HEK293 (cell line): ENCODE results near the gene DIP2C.

Experiments
- CTCF ChIA-PET: fragments of 350-600 bp; formaldehyde crosslinking; extraction: SDS; loops from one replicate; lab custom pipeline; 2021; ENCODE audit warnings: antibody characterized with exemption; lab: Yijun Ruan, JAX
- POLR2A ChIA-PET: fragments of 300-600 bp; formaldehyde crosslinking; extraction: SDS; loops from one replicate; lab custom pipeline; 2020; ENCODE audit warnings: antibody characterized with exemption, inconsistent platforms; lab: Yijun Ruan, JAX
- H3K27ac ChIP-seq: fragments of 200-500 bp; sonication (Bioruptor generic); 2 replicates; pipeline ENCODE4 v1.5.1; 2014; ENCODE audit warnings: low read depth, low read length, control low read depth, inconsistent platforms; ENCODE audit errors: extremely low read depth
- H3K36me3 ChIP-seq, 2 experiments: fragments of 200-500 bp in 1 of 2; sonication (Bioruptor generic) in 1 of 2; 1 replicate in 1 of 2; 2 replicates in 1 of 2; pipeline ENCODE4 v1.5.1; 2014 to 2017; ENCODE audit warnings: inconsistent platforms in 2 of 2, low read length in 2 of 2; ENCODE audit not compliant: control insufficient read depth in 2 of 2, insufficient read depth in 1 of 2
- H3K4me1 ChIP-seq: fragments of 200-500 bp; sonication (Bioruptor generic); 2 replicates; pipeline ENCODE4 v1.5.1; 2014; ENCODE audit warnings: mild to moderate bottlenecking, low read length, inconsistent platforms; ENCODE audit not compliant: control insufficient read depth, insufficient read depth
- H3K4me3 ChIP-seq: 2 replicates; pipeline ENCODE4 v1.5.1; 2011; ENCODE audit warnings: low read depth, mild to moderate bottlenecking, control low read depth, low read length, moderate library complexity
- H3K9me3 ChIP-seq: fragments of 200-500 bp; sonication (Bioruptor generic); 2 replicates; pipeline ENCODE4 v1.5.1; 2014; ENCODE audit warnings: low read depth, low read length, inconsistent platforms; ENCODE audit not compliant: control insufficient read depth, insufficient read depth
- GFI1B ChIP-seq: fragments of 450-650 bp; formaldehyde crosslinking; IDR thresholded peaks from 2 replicates; pipeline ENCODE4 v1.5.1; 2016; ENCODE audit warnings: missing biosample characterization, missing genetic modification characterization
- HOXD13 ChIP-seq: sonication (generic); formaldehyde crosslinking; IDR thresholded peaks from 2 replicates; pipeline ENCODE4 v1.8.0; 2022; ENCODE audit warnings: missing genetic modification reagents, borderline replicate concordance
- PRDM1 ChIP-seq: fragments of 450-650 bp; formaldehyde crosslinking; IDR thresholded peaks from 2 replicates; pipeline ENCODE4; 2016; ENCODE audit warnings: missing biosample characterization, missing genetic modification characterization
- ZBTB11 ChIP-seq: fragments of 450-650 bp; formaldehyde crosslinking; conservative IDR thresholded peaks from 2 replicates; pipeline ENCODE4 v1.5.1; 2016; ENCODE audit warnings: low read depth, missing biosample characterization, missing genetic modification characterization
- ZBTB21 ChIP-seq: fragments of 450-650 bp; formaldehyde crosslinking; IDR thresholded peaks from 2 replicates; pipeline ENCODE4 v1.5.1; 2017; ENCODE audit warnings: missing biosample characterization, missing genetic modification characterization
- ZBTB7A ChIP-seq: fragments of 450-650 bp; formaldehyde crosslinking; IDR thresholded peaks from 2 replicates; pipeline ENCODE4 v1.5.1; 2016; ENCODE audit warnings: low read depth, missing biosample characterization, missing genetic modification characterization
- ZNF155 ChIP-seq: fragments of 450-650 bp; formaldehyde crosslinking; IDR thresholded peaks from 2 replicates; pipeline ENCODE4 v1.5.1; 2016; ENCODE audit warnings: missing biosample characterization, missing genetic modification characterization
- ZNF157 ChIP-seq: fragments of 450-650 bp; formaldehyde crosslinking; IDR thresholded peaks from 2 replicates; pipeline ENCODE4 v1.5.1; 2016; ENCODE audit warnings: missing biosample characterization, missing genetic modification characterization
- ZNF214 ChIP-seq: fragments of 450-650 bp; formaldehyde crosslinking; IDR thresholded peaks from 2 replicates; pipeline ENCODE4 v1.5.1; 2017; ENCODE audit warnings: missing biosample characterization, mild to moderate bottlenecking, missing genetic modification characterization, borderline replicate concordance
- ZNF280C ChIP-seq: fragments of 450-650 bp; formaldehyde crosslinking; IDR thresholded peaks from 2 replicates; pipeline ENCODE4 v1.5.1; 2016; ENCODE audit warnings: missing biosample characterization, missing genetic modification characterization
- ZNF292 ChIP-seq: fragments of 450-650 bp; formaldehyde crosslinking; IDR thresholded peaks from 2 replicates; pipeline ENCODE4 v1.5.1; 2016; ENCODE audit warnings: low read depth, missing biosample characterization, missing genetic modification characterization, borderline replicate concordance
- ZNF302 ChIP-seq: fragments of 450-650 bp; formaldehyde crosslinking; IDR thresholded peaks from 2 replicates; pipeline ENCODE4 v1.5.1; 2016; ENCODE audit warnings: missing biosample characterization, missing genetic modification characterization, low read depth
- ZNF585B ChIP-seq: fragments of 450-650 bp; formaldehyde crosslinking; IDR thresholded peaks from 2 replicates; pipeline ENCODE4 v1.5.1; 2016; ENCODE audit warnings: missing biosample characterization, missing genetic modification characterization
- ZNF624 ChIP-seq: fragments of 450-650 bp; formaldehyde crosslinking; IDR thresholded peaks from 2 replicates; pipeline ENCODE4 v1.5.1; 2017; ENCODE audit warnings: missing biosample characterization, missing genetic modification characterization
- ZNF629 ChIP-seq: fragments of 450-650 bp; formaldehyde crosslinking; IDR thresholded peaks from 2 replicates; pipeline ENCODE4 v1.5.1; 2017; ENCODE audit warnings: missing biosample characterization, missing genetic modification characterization
- ZNF670 ChIP-seq: fragments of 450-650 bp; formaldehyde crosslinking; IDR thresholded peaks from 2 replicates; pipeline ENCODE4 v1.5.1; 2016; ENCODE audit warnings: missing biosample characterization, missing genetic modification characterization, low read depth
- ZSCAN16 ChIP-seq: fragments of 450-650 bp; formaldehyde crosslinking; IDR thresholded peaks from 2 replicates; pipeline ENCODE4 v1.5.1; 2016; ENCODE audit warnings: missing biosample characterization, missing genetic modification characterization
- TF ChIP-seq, protein P1 (sequence below): fragments of 450-650 bp; formaldehyde crosslinking; IDR thresholded peaks from 2 replicates; pipeline ENCODE4 v1.5.1; 2016; ENCODE audit warnings: missing biosample characterization, missing genetic modification characterization
- TF ChIP-seq, protein P2 (sequence below): fragments of 450-650 bp; formaldehyde crosslinking; IDR thresholded peaks from 2 replicates; pipeline ENCODE4 v1.5.1; 2016; ENCODE audit warnings: missing biosample characterization, missing genetic modification characterization
- TF ChIP-seq, protein P3 (sequence below): fragments of 450-650 bp; formaldehyde crosslinking; IDR thresholded peaks from 2 replicates; pipeline ENCODE4 v1.5.1; 2016; ENCODE audit warnings: missing biosample characterization, missing genetic modification characterization

DIP2C gene

GRCh38 chr10:593901-594457 lies 95.5 kb downstream of the DIP2C start (continued):
- TF ChIP-seq, protein P1, sequence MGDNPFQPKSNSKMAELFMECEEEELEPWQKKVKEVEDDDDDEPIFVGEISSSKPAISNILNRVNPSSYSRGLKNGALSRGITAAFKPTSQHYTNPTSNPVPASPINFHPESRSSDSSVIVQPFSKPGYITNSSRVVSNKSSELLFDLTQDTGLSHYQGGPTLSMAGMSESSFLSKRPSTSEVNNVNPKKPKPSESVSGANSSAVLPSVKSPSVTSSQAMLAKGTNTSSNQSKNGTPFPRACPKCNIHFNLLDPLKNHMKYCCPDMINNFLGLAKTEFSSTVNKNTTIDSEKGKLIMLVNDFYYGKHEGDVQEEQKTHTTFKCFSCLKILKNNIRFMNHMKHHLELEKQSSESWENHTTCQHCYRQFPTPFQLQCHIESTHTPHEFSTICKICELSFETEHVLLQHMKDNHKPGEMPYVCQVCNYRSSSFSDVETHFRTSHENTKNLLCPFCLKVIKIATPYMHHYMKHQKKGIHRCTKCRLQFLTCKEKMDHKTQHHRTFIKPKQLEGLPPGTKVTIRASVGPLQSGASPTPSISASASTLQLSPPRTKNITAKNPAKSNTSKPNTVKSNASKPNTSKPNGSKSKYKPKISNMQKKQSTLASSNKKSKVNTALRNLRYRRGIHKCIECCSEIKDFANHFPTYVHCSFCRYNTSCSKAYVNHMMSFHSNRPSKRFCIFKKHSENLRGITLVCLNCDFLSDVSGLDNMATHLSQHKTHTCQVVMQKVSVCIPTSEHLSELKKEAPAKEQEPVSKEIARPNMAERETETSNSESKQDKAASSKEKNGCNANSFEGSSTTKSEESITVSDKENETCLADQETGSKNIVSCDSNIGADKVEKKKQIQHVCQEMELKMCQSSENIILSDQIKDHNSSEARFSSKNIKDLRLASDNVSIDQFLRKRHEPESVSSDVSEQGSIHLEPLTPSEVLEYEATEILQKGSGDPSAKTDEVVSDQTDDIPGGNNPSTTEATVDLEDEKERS (tag by site-specific recombination), result no peak
- TF ChIP-seq ZBTB11 (tag by site-specific recombination), result no peak
- TF ChIP-seq ZNF670 (tag by site-specific recombination), result no peak
- TF ChIP-seq ZNF214 (tag by site-specific recombination), result no peak
- TF ChIP-seq ZSCAN16 (tag by site-specific recombination), result no peak
- TF ChIP-seq ZBTB21 (tag by site-specific recombination), result no peak
- TF ChIP-seq ZNF292 (tag by site-specific recombination), result no peak
- TF ChIP-seq, protein P2, sequence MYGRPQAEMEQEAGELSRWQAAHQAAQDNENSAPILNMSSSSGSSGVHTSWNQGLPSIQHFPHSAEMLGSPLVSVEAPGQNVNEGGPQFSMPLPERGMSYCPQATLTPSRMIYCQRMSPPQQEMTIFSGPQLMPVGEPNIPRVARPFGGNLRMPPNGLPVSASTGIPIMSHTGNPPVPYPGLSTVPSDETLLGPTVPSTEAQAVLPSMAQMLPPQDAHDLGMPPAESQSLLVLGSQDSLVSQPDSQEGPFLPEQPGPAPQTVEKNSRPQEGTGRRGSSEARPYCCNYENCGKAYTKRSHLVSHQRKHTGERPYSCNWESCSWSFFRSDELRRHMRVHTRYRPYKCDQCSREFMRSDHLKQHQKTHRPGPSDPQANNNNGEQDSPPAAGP (tag by site-specific recombination), result no peak

DNA sequence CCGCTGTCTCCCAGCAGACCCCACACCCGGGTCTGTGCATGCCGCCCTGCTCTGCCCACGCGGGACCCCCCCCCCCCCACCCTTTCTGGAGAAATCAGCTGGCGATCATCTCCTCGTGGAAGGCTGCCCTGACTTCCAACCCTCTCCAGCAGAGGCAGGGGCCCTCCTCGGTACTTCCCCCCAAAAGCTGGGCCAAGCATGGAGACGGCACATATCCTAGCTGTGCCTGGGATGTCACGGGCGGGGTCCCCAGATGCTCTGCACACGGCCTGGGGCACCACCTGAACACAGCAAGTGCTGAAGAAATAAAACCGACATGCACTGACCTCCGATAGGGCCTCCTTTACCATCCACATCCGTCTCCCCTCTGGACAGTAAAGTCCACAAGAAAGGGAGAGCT lies 96.0 kb downstream of the DIP2C start:
- no peaks in the 10 kb centered on the region for H3K36me3 ChIP-seq
- no peak overlapping the region for H3K27ac ChIP-seq
- TF ChIP-seq ZNF155 (tag by site-specific recombination), result no peak
- TF ChIP-seq, protein P3, sequence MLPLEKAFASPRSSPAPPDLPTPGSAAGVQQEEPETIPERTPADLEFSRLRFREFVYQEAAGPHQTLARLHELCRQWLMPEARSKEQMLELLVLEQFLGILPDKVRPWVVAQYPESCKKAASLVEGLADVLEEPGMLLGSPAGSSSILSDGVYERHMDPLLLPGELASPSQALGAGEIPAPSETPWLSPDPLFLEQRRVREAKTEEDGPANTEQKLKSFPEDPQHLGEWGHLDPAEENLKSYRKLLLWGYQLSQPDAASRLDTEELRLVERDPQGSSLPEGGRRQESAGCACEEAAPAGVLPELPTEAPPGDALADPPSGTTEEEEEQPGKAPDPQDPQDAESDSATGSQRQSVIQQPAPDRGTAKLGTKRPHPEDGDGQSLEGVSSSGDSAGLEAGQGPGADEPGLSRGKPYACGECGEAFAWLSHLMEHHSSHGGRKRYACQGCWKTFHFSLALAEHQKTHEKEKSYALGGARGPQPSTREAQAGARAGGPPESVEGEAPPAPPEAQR, result no peak
- TF ChIP-seq ZNF629 (tag by site-specific recombination), result no peak
- TF ChIP-seq ZNF585B, result no peak
- TF ChIP-seq ZNF302 (tag by site-specific recombination), result no peak
- no peak for TF ChIP-seq PRDM1 (tag by site-specific recombination)
- no peak for TF ChIP-seq HOXD13
- no peak for TF ChIP-seq ZBTB7A (tag by site-specific recombination)
- TF ChIP-seq ZNF624, result no peak
- no peak for TF ChIP-seq ZNF157
- no peak for TF ChIP-seq ZNF280C (tag by site-specific recombination)
- TF ChIP-seq GFI1B (tag by site-specific recombination), result no peak
- CTCF ChIA-PET, result no interaction called here
- POLR2A ChIA-PET, result no interaction called here
- H3K9me3 ChIP-seq, result no peaks in the 10 kb centered on the region
- H3K4me1 ChIP-seq, result no peaks in the 10 kb centered on the region
- H3K4me3 ChIP-seq, result no peak overlapping the region
